SW480 (cell line): ENCODE results near the gene NRSN2.
A peak's percentile ranks its signal among the peaks of the same experiment; 100 is the strongest.
"Not testable (repeated sequence)": the region's sequence is repeated elsewhere in the genome, so short reads cannot be mapped to it uniquely, and the experiment has no call there.

Source experiments
- DNase-seq: peaks from one replicate; pipeline ENCODE4 v3.0.0-alpha.2; 2016; ENCODE audit warnings: low spot score

Gene NRSN2

GRCh38 chr20:325045-325888 lies 21.6 kb upstream of the NRSN2 start, which contains the start of gene SOX12:
SOX12 (plus strand) TSS chr20:325552; CDS start chr20:325925, 373 bp downstream.
- DNase-seq, result peak; percentile 94

GRCh38 chr20:325889-326644 lies 20.8 kb upstream of the NRSN2 start:
- peak; percentile 82 for DNase-seq

- peak; percentile 73 for DNase-seq
These were observed 20.2 kb upstream of the NRSN2 start for GRCh38 chr20:326645-327185.

DNA sequence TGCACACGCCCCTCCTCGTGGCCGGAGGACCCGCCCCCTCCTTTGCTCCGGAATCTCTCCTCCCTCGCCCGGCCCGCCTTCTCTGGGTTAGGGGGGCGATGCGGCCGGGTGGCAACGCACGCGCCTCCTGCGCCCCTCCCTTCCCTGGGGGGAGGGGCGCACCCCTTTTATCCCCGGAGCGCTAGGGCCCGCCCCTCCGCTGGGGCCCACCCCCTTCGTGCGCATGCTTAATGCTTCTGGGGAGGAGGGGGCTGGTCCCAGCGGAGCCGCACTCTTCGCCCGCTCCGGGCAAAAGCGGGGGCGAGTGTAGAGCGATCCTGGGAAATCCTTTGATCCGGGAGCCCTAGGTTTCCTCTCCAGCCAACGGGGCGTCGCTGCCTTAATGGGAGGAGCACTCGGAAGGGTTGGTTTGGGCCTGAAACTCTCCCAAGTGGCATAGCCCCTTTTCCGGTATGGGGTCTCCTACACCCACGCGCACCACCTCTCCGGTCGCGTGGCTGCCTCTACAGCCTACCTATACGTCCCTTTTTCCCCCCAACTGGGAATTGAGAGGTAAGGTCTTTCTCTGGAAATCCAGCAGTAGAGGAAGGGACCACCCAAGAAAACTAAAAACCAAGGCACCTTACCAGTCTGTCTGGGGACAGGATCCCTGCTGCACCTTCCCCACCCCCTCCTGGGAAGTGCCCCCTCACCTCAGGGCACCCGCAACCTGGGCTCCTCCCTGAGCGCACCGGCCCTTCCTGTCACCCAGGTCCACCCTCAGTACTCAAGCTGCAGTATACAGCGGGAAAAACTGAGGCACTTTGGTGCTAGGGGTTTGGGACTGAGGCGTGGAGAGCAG lies 19.5 kb upstream of the NRSN2 start:
- peak; percentile 96 for DNase-seq

- DNase-seq, result no peak
These were observed 18.6 kb upstream of the NRSN2 start for GRCh38 chr20:328027-328974.

GRCh38 chr20:328975-329695 lies 17.8 kb upstream of the NRSN2 start:
- DNase-seq, result no peak

- no peak for DNase-seq
These were observed 17.1 kb upstream of the NRSN2 start for GRCh38 chr20:329851-330232.

DNA sequence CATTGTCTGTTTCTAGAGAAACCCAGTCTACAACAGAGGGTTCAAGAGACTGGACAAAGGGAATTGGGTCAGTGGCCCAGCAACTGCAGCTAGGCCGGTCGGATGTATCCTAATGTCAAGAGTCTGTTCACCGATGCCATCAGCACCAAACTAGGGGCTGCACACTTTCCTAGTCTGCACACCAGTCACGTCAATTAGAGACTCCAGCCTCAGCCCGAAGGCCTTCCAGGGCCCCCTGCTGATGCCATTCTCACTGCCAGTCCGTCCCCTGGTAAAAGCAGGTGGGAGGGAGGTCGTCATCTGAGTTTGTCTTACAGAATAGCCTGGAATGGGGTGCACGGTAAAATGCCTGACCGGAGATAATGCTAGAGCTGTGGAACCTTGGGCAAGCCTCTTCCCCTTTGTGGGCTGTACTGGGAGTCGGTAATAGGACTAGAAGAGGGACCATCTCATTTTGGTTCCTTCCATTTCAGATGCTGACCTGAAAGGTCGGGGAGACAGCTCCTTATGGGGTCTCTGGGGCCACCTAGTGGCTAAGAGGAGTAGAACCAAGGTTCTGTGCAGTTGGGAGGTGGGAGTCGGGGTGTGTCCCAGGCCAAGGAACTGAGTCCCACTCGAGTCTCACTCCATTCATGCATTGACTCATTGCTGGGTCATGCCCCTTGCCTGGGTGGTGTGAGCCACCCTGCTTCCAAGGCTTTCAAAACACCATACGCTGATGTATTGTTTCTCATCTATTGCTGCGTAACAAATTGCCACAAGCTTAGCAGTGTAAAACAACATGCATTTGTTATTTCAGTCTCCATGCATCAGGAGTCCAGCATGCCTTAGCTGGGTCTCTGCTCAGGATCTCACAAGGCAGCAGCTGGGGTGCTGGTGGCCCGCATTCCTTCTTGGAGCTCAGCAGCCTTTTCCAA lies 16.4 kb upstream of the NRSN2 start:
- DNase-seq, result peak; percentile 72

GRCh38 chr20:334578-334977 lies 12.3 kb upstream of the NRSN2 start:
- DNase-seq, result no peak

DNA sequence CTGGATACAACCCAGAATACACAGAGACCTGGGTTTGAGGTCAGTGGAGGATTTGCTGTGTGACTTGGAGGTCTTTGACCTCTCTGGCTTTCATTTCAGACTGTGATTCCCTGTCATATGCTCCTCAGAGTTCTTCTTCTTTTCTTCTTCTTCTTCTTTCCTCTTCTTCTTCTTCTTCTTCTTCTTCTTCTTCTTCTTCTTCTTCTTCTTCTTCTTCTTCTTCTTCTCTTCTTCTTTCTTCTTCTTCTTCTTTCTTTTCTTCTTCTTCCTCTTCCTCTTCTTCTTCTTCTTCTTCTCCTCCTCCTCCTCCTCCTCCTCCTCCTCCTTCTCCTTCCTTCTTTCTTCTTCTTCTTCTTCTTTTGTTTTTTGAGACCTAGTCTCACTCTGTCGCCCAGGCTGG lies 10.9 kb upstream of the NRSN2 start:
- DNase-seq, result not testable (repeated sequence)

GRCh38 chr20:341682-342081 lies 5.2 kb upstream of the NRSN2 start:
- peak; percentile 78 for DNase-seq

- no peak for DNase-seq
These were observed 3.8 kb upstream of the NRSN2 start for GRCh38 chr20:343107-343506.

- DNase-seq, result no peak
These were observed 775 bp upstream of the NRSN2 start for GRCh38 chr20:346033-346639.

GRCh38 chr20:347317-347639 lies 367 bp downstream of the NRSN2 start:
- no peak for DNase-seq

- peak; percentile 95 for DNase-seq
These were observed 951 bp downstream of the NRSN2 start for GRCh38 chr20:347640-348484.

DNA sequence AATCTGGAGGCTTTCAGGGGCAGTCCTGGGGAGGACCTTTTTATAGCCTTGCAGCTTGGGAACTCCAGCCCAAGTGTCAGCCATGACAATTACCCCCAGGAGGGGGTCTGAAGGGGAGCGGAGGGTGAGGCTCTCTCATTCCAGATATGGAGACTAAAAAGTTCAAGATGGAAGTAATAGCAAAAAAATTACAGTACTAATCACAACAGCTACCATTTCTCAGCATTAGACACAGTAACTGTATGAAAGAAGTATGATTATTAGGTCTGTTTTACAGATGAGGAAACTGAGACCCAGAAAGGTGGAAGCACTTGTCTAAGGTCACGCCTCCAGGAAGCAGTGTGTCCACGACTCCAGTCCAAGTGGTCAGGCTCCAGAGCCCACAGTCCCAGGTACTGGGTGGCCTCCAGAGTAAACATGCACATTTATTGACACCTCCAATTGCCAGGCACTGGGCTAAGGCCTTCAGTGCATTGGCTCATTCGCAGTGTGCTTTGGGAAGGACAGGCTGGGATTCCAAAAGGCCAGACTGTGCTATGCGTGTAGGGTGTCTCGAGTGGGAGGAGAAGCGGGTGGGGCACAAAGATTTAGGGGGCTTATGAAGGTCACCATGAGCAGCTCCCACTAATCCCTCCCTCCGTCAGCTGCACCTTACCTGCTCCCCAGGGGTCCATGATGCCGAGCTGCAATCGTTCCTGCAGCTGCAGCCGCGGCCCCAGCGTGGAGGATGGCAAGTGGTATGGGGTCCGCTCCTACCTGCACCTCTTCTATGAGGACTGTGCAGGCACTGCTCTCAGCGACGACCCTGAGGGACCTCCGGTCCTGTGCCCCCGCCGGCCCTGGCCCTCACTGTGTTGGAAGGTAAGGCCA lies 2.3 kb downstream of the NRSN2 start:
- no peak for DNase-seq

- DNase-seq, result no peak
These were observed 6.3 kb downstream of the NRSN2 start for GRCh38 chr20:353166-353565.
